GM18502 (cell line): ENCODE data around the gene MARCHF3.
"Not testable (repeated sequence)": the region's sequence is repeated elsewhere in the genome, so short reads cannot be mapped to it uniquely, and the experiment has no call there.

Experiments
- ATAC-seq: cut with Tn5 transposase; IDR thresholded peaks from one replicate; pipeline ENCODE4 v1.9.1; 2021; ENCODE audit warnings: mild to moderate bottlenecking; ENCODE audit not compliant: unreplicated experiment, poor library complexity

Gene MARCHF3

GRCh38 chr5:126925482-126925881 is 104.9 kb downstream of the MARCHF3 start:
- ATAC-seq = no peak

GRCh38 chr5:126924331-126925033 is 105.9 kb downstream of the MARCHF3 start:
- ATAC-seq = no peak

- ATAC-seq = no peak
These were observed 108.9 kb downstream of the MARCHF3 start for GRCh38 chr5:126921241-126922091.

- no peak for ATAC-seq
These were observed 110.1 kb downstream of the MARCHF3 start for GRCh38 chr5:126920291-126920690.

GRCh38 chr5:126919566-126919965 is 110.8 kb downstream of the MARCHF3 start:
- ATAC-seq = no peak

- ATAC-seq = no peak
These were observed 111.8 kb downstream of the MARCHF3 start for GRCh38 chr5:126918615-126918957.

GRCh38 chr5:126917918-126918614 is 112.3 kb downstream of the MARCHF3 start:
- no peak for ATAC-seq

- ATAC-seq = no peak
These were observed 114.9 kb downstream of the MARCHF3 start for GRCh38 chr5:126915496-126915895.

- no peak for ATAC-seq
These were observed 115.4 kb downstream of the MARCHF3 start for GRCh38 chr5:126914801-126915436.

GRCh38 chr5:126912616-126913200 is 117.7 kb downstream of the MARCHF3 start:
- no peak for ATAC-seq

GRCh38 chr5:126911986-126912385 is 118.4 kb downstream of the MARCHF3 start:
- ATAC-seq = no peak

GRCh38 chr5:126909856-126910255 is 120.5 kb downstream of the MARCHF3 start:
- ATAC-seq = no peak

- ATAC-seq = not testable (repeated sequence)
These were observed 126.0 kb downstream of the MARCHF3 start for GRCh38 chr5:126904407-126904806.

GRCh38 chr5:126900796-126901195 is 129.6 kb downstream of the MARCHF3 start:
- no peak for ATAC-seq

- no peak for ATAC-seq
These were observed 130.9 kb downstream of the MARCHF3 start for GRCh38 chr5:126899476-126899875.

GRCh38 chr5:126897851-126898630 is 132.3 kb downstream of the MARCHF3 start:
- ATAC-seq = no peak

GRCh38 chr5:126896170-126896702 is 134.1 kb downstream of the MARCHF3 start:
- ATAC-seq = no peak

- not testable (repeated sequence) for ATAC-seq
These were observed 134.6 kb downstream of the MARCHF3 start for GRCh38 chr5:126895712-126896111.

GRCh38 chr5:126890414-126890813 is 139.9 kb downstream of the MARCHF3 start:
- not testable (repeated sequence) for ATAC-seq
